Prostate gland (tissue), 2 donors: Measurements from ENCODE around the gene NDFIP2. TPM values are rescaled to one million over a fixed set of nuclear protein-coding genes. Genes with fewer than 3 reads are reported as not detected.

Source experiments
- DNase-seq: peaks from one replicate; pipeline ENCODE4 v3.0.0-alpha.2; 2019; ENCODE audit warnings: low spot score
- H3K27ac ChIP-seq, 2 donors: fragments of 200-600 bp; sonication (generic); 2 replicates each; pipeline ENCODE4 v1.5.1; 2017 to 2019
- H3K27me3 ChIP-seq: fragments of 200-600 bp; sonication (generic); replicated peaks from 2 replicates; pipeline ENCODE4 v1.5.1; 2019; ENCODE audit not compliant: insufficient read depth
- H3K36me3 ChIP-seq, 2 donors: fragments of 200-600 bp; sonication (generic); 1 replicate in 1 of 2; 2 replicates in 1 of 2; pipeline versions ENCODE4 v1.5.1 to v1.8.1; 2017 to 2019
- H3K4me1 ChIP-seq: fragments of 200-600 bp; sonication (generic); replicated peaks from 2 replicates; pipeline ENCODE4 v1.5.1; 2019
- H3K4me3 ChIP-seq, 2 donors: fragments of 200-600 bp; sonication (generic); 2 replicates each; pipeline ENCODE4 v1.5.1; 2017 to 2019
- H3K9me3 ChIP-seq: fragments of 200-600 bp; sonication (generic); 2 replicates; pipeline ENCODE4 v1.5.1; 2017
- CTCF ChIP-seq, 4 experiments: fragments of 200-600 bp in 2 of 4; fragments of 450-650 bp in 2 of 4; sonication (generic) in 2 of 4; IDR thresholded peaks; 1 replicate in 3 of 4; 2 replicates in 1 of 4; pipeline ENCODE4 v1.5.1; 2016 to 2019; ENCODE audit warnings: antibody characterized with exemption in 4 of 4, mild to moderate bottlenecking in 2 of 4, moderate library complexity in 2 of 4
- POLR2A ChIP-seq: fragments of 450-650 bp; IDR thresholded peaks from one replicate; pipeline ENCODE4 v1.6.1; 2016; ENCODE audit warnings: antibody characterized with exemption, mild to moderate bottlenecking
- POLR2AphosphoS5 ChIP-seq: sonication (generic); formaldehyde crosslinking; IDR thresholded peaks from one replicate; pipeline ENCODE4 v1.6.1; 2017; ENCODE audit warnings: antibody characterized with exemption
- WGBS: methylation state at CpG from one replicate; pipeline ENCODE4 v1.1.5; 2018; 5-methylcytosine and 5-hydroxymethylcytosine counted together
- intact Hi-C: fragments of 100-400 bp; cut with DNase I; formaldehyde crosslinking; loops from one replicate; pipeline ENCODE4 v1.14.2; 2022
- total RNA-seq, 2 donors: library from RNA; depleted of rRNA; stranded (reverse); fragments of >200 nt; gene quantifications; one replicate each; pipeline ENCODE4 v1.1.0, GENCODE V29; 2016

Gene NDFIP2
- total RNA-seq, 2 donors from 2014 or later, result 22.2 to 30.8 TPM

GRCh38 chr13:79452239-79452913 is 28.6 kb upstream of the NDFIP2 start:
- WGBS, result 65% methylated on average over 3 of the region's 3 CpGs
- H3K27ac ChIP-seq, result no peak overlapping the region
- no peaks in the 10 kb centered on the region for H3K9me3 ChIP-seq
- H3K4me1 ChIP-seq, result no peaks in the 10 kb centered on the region
- no peaks in the 10 kb centered on the region for H3K36me3 ChIP-seq
- no peaks in the 10 kb centered on the region for H3K27me3 ChIP-seq
- no peak overlapping the region for H3K4me3 ChIP-seq
- no peak for DNase-seq
- TF ChIP-seq CTCF (IDR thresholded peaks at IDR 0.05), result no peak
- no peak for TF ChIP-seq POLR2AphosphoS5
- no peak for TF ChIP-seq POLR2A
- intact Hi-C loops, result no loop called here

GRCh38 chr13:79455331-79455730 is 25.6 kb upstream of the NDFIP2 start:
- intact Hi-C loops, result no loop called here
- H3K36me3 ChIP-seq, result no peaks in the 10 kb centered on the region
- no peak for TF ChIP-seq POLR2A
- no peak for TF ChIP-seq CTCF (IDR thresholded peaks at IDR 0.05)
- TF ChIP-seq POLR2AphosphoS5, result no peak
- no peak overlapping the region for H3K4me3 ChIP-seq
- WGBS, result 94% methylated on average over 7 of the region's 7 CpGs
- H3K9me3 ChIP-seq, result no peaks in the 10 kb centered on the region
- H3K27me3 ChIP-seq, result no peaks in the 10 kb centered on the region
- H3K27ac ChIP-seq, result no peak overlapping the region
- no peaks in the 10 kb centered on the region for H3K4me1 ChIP-seq
- no peak for DNase-seq

GRCh38 chr13:79456051-79456450 is 24.9 kb upstream of the NDFIP2 start:
- intact Hi-C loops, result no loop called here
- H3K27me3 ChIP-seq, result no peaks in the 10 kb centered on the region
- no peak for DNase-seq
- no peak for TF ChIP-seq CTCF (IDR thresholded peaks at IDR 0.05)
- no peak for TF ChIP-seq POLR2AphosphoS5
- no peak for TF ChIP-seq POLR2A
- no peak overlapping the region for H3K4me3 ChIP-seq
- no peak overlapping the region for H3K27ac ChIP-seq
- WGBS, result 71% methylated on average over 1 of the region's 1 CpG
- no peaks in the 10 kb centered on the region for H3K9me3 ChIP-seq
- no peaks in the 10 kb centered on the region for H3K4me1 ChIP-seq
- no peaks in the 10 kb centered on the region for H3K36me3 ChIP-seq

GRCh38 chr13:79456656-79457365 is 24.1 kb upstream of the NDFIP2 start:
- 90% methylated on average over 1 of the region's 1 CpG for WGBS
- Histone ChIP-seq H3K36me3 (no peaks in the 10 kb centered on the region), H3K27me3 (no peaks in the 10 kb centered on the region), H3K4me3 (no peak overlapping the region), H3K27ac (no peak overlapping the region), H3K4me1 (no peaks in the 10 kb centered on the region), H3K9me3 (no peaks in the 10 kb centered on the region)
- intact Hi-C loops, result no loop called here
- no peak for DNase-seq
- TF ChIP-seq POLR2AphosphoS5, result no peak
- TF ChIP-seq CTCF (IDR thresholded peaks at IDR 0.05), result no peak
- no peak for TF ChIP-seq POLR2A

- Histone ChIP-seq H3K9me3 (no peaks in the 10 kb centered on the region), H3K27me3 (no peaks in the 10 kb centered on the region), H3K4me3 (no peak overlapping the region), H3K27ac (no peak overlapping the region), H3K36me3 (no peaks in the 10 kb centered on the region), H3K4me1 (no peaks in the 10 kb centered on the region)
- WGBS, result 76% methylated on average over 1 of the region's 1 CpG
- intact Hi-C loops, result no loop called here
- TF ChIP-seq POLR2AphosphoS5 (no peak), POLR2A (no peak), CTCF (IDR thresholded peaks at IDR 0.05) (no peak)
- DNase-seq, result no peak
These were observed 23.6 kb upstream of the NDFIP2 start for GRCh38 chr13:79457390-79457789.
